ENCODE results near the gene JMY. TPM values are rescaled to one million over a fixed set of nuclear protein-coding genes. Genes with fewer than 3 reads are reported as not detected.
"Not testable (repeated sequence)": the region's sequence is repeated elsewhere in the genome, so short reads cannot be mapped to it uniquely, and the experiment has no call there.

Gene JMY
- polyA plus RNA-seq, 4 donors: 1.6 to 10.3 (median 2.5) TPM

DNA sequence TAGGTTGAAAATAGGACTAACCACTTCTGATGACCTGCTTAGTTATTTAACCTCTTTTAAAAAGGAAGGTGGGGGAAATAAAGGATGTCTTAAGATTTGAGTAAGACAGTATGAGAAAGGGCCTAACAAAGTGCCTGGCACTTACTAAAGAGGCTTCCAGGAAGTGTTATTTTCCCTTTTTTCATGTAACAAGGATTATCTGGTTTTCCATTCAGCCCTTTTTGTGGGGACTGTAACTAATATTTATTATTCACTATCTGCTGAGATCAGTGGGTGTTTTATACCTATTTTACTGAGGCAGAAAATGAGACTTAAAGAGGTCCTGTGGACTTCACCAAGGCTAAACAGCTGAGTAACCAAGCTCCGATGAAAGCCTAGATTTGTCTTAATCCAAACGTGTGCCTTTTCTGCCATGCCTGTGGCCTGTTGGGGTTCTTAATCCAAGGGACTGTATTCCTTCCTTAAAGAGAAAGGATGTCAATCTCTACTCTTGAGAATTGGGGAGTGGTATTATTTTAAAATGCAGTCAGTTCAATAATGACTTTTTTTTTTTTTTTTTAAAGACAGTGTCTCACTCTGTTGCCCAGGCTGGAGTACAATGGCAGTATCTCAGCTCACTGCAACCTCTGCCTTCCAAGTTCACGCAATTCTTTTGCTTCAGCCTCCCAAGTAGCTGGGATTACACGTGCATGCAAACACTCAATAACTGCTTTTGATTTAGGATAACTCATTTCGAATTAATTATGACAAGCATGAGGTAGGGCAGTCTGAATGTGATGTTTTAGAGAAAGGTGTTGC lies 6.5 kb downstream of the JMY start:
- H3K27ac ChIP-seq (ENCODE audit: low read depth in 1 of 3, low read length in 2 of 3): no peak overlapping the region
- peaks cover 0 to 4% (median 0%) of the 10 kb centered on the region in 3 donors for H3K36me3 ChIP-seq (ENCODE audit: control insufficient read depth in 3 of 3, insufficient read depth in 2 of 3, low read depth in 1 of 3, low read length in 3 of 3)
- peaks cover 0 to 7% (median 0%) of the 10 kb centered on the region in 3 donors for H3K4me1 ChIP-seq (ENCODE audit: control insufficient read depth in 3 of 3, insufficient read depth in 2 of 3, low read depth in 1 of 3, low read length in 2 of 3)
- no peaks in the 10 kb centered on the region for H3K9me3 ChIP-seq (ENCODE audit: control insufficient read depth in 2 of 2, insufficient read depth in 1 of 2, low read depth in 1 of 2, low read length in 1 of 2)
- FAIRE-seq (no peak), DNase-seq (no peak)
- no peaks in the 10 kb centered on the region for H3K27me3 ChIP-seq (ENCODE audit: control insufficient read depth in 3 of 3, insufficient read depth in 3 of 3, low read length in 3 of 3)
- H3K4me3 ChIP-seq (ENCODE audit: low read depth in 1 of 3, low read length in 3 of 3): no peak overlapping the region
- 52 to 74% (median 54%) methylated on average over 5 of the region's 5 CpGs for WGBS, 3 donors

DNA sequence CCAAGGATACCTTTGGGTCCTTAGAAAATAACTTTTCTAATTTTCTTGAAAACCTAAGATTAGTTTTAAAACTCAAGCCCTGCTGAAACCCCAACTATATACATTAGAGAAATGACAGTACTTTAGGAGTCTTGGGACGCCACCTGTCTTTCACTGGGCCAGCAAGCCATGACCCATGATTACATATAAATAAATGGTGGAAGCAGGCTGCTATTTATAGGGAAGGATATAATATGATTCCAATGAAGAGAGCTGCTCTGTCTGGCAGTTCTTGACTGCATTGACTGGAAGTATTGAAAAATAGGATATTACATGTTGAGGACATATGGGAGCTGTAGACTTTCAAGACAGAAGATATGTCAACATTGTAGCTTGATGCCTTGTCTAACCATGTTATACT lies 7.3 kb downstream of the JMY start:
- 78 to 96% (median 84%) methylated on average over 1 of the region's 1 CpG for WGBS, 3 donors
- DNase-seq: no peak
- no peak for FAIRE-seq
- Histone ChIP-seq H3K4me3 (ENCODE audit: low read depth in 1 of 3, low read length in 3 of 3) (no peak overlapping the region), H3K9me3 (ENCODE audit: control insufficient read depth in 2 of 2, insufficient read depth in 1 of 2, low read depth in 1 of 2, low read length in 1 of 2) (no peaks in the 10 kb centered on the region), H3K36me3 (ENCODE audit: control insufficient read depth in 3 of 3, insufficient read depth in 2 of 3, low read depth in 1 of 3, low read length in 3 of 3) (peaks cover 0 to 4% (median 0%) of the 10 kb centered on the region in 3 donors), H3K4me1 (ENCODE audit: control insufficient read depth in 3 of 3, insufficient read depth in 2 of 3, low read depth in 1 of 3, low read length in 2 of 3) (peaks cover 0 to 4% (median 0%) of the 10 kb centered on the region in 3 donors), H3K27ac (ENCODE audit: low read depth in 1 of 3, low read length in 2 of 3) (no peak overlapping the region), H3K27me3 (ENCODE audit: control insufficient read depth in 3 of 3, insufficient read depth in 3 of 3, low read length in 3 of 3) (no peaks in the 10 kb centered on the region)

DNA sequence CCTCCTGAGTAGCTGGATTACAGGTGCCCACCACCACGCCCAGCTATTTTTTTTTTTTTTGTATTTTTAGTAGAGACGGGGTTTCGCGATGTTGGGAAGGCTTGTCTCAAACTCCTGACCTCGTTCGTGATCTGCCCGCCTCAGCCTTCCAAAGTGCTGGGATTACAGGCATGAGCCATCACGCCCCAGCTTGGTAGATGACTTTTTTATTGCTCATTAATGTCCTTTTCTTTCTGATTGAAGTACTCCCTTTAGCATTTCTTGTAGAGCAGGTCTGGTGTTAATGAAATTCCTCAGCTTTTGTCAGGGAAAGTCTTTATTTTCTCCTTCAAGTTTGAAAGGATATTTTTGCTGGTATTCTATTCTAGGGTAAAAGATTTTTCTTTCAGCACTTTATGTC lies 18.1 kb downstream of the JMY start:
- H3K36me3 ChIP-seq (ENCODE audit: control insufficient read depth in 3 of 3, insufficient read depth in 2 of 3, low read depth in 1 of 3, low read length in 3 of 3); H3K4me1 ChIP-seq (ENCODE audit: control insufficient read depth in 3 of 3, insufficient read depth in 2 of 3, low read depth in 1 of 3, low read length in 2 of 3); H3K27me3 ChIP-seq (ENCODE audit: control insufficient read depth in 3 of 3, insufficient read depth in 3 of 3, low read length in 3 of 3); H3K9me3 ChIP-seq (ENCODE audit: control insufficient read depth in 2 of 2, insufficient read depth in 1 of 2, low read depth in 1 of 2, low read length in 1 of 2); H3K4me3 ChIP-seq (ENCODE audit: low read depth in 1 of 3, low read length in 3 of 3); DNase-seq; FAIRE-seq; H3K27ac ChIP-seq (ENCODE audit: low read depth in 1 of 3, low read length in 2 of 3): not testable (repeated sequence)
- 72 to 88% (median 79%) methylated on average over 8 of the region's 8 CpGs for WGBS, 3 donors

DNA sequence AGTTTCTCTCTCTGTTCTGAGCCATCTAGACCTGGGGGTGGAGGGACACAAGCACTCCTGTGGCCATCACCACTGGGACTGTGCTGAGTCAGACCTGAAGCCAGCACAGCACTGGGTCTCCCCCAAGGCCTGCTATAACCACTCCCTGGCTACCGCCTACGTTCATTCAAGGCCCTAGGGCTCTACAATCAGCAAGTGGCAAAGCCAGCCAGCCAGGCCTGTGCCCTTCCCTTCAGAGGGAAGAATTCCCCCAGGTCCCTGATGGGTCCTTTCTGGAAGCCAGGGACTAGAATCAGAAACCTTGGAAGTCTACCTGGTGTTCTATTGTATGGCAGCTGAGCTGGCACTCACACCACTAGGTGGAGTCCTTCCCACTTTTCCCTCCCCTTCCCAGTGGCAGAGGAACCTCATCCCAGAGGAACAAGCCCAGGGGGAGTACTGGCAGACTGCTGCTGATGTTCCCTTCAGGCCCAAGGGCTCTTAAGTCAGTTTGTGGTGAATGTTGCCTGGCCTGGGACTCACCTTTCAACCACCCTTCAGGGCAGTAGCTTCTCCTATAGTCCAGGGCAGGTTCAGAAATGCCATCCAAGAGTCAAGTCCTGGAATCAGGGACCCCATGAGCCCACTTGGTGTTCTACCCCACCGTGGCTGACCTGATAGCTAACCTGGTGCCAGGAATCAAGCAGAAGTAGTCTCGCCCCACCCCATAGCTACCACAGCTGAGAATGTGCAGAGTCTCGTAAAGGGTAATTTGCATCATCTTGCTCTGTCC lies 20.0 kb downstream of the JMY start:
- peak; percentile 42 for DNase-seq
- Histone ChIP-seq H3K9me3 (ENCODE audit: control insufficient read depth in 2 of 2, insufficient read depth in 1 of 2, low read depth in 1 of 2, low read length in 1 of 2) (peaks cover 0 to 2% of the 10 kb centered on the region in 2 donors), H3K27ac (ENCODE audit: low read depth in 1 of 3, low read length in 2 of 3) (no peak overlapping the region), H3K4me1 (ENCODE audit: control insufficient read depth in 3 of 3, insufficient read depth in 2 of 3, low read depth in 1 of 3, low read length in 2 of 3) (no peaks in the 10 kb centered on the region), H3K4me3 (ENCODE audit: low read depth in 1 of 3, low read length in 3 of 3) (no peak overlapping the region), H3K27me3 (ENCODE audit: control insufficient read depth in 3 of 3, insufficient read depth in 3 of 3, low read length in 3 of 3) (no peaks in the 10 kb centered on the region), H3K36me3 (ENCODE audit: control insufficient read depth in 3 of 3, insufficient read depth in 2 of 3, low read depth in 1 of 3, low read length in 3 of 3) (peaks cover 0 to 9% (median 0%) of the 10 kb centered on the region in 3 donors)
- WGBS, 3 donors: 78 to 89% (median 87%) methylated on average over 5 of the region's 5 CpGs
- FAIRE-seq: no peak

DNA sequence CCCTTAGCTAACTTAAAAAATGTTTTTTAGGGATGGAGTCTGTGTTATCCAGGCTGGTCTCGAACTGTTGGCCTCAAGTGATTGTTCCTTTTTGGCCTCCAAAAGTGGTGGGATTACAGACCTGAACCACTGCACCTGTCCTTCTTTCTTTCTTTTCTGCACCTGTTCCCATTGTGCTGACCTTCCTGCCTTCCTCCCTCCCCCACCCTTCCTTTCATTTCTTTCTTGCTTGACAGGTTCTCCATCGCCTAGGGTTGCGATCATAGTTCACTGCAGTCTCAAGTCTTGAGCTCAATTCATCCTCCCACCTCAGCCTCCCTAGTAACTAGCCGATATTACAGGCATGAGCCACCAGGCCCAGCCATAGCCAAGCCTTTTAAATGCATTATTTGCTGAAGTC lies 20.6 kb downstream of the JMY start:
- 64 to 85% (median 73%) methylated on average over 4 of the region's 4 CpGs for WGBS, 3 donors
- Histone ChIP-seq H3K4me1 (ENCODE audit: control insufficient read depth in 3 of 3, insufficient read depth in 2 of 3, low read depth in 1 of 3, low read length in 2 of 3) (no peaks in the 10 kb centered on the region), H3K27me3 (ENCODE audit: control insufficient read depth in 3 of 3, insufficient read depth in 3 of 3, low read length in 3 of 3) (no peaks in the 10 kb centered on the region), H3K4me3 (ENCODE audit: low read depth in 1 of 3, low read length in 3 of 3) (no peak overlapping the region), H3K9me3 (ENCODE audit: control insufficient read depth in 2 of 2, insufficient read depth in 1 of 2, low read depth in 1 of 2, low read length in 1 of 2) (peaks cover 0 to 2% of the 10 kb centered on the region in 2 donors), H3K36me3 (ENCODE audit: control insufficient read depth in 3 of 3, insufficient read depth in 2 of 3, low read depth in 1 of 3, low read length in 3 of 3) (peaks cover 0 to 9% (median 0%) of the 10 kb centered on the region in 3 donors), H3K27ac (ENCODE audit: low read depth in 1 of 3, low read length in 2 of 3) (no peak overlapping the region)
- FAIRE-seq: no peak
- peak in 1 of 2 donors; percentile 17 for DNase-seq

DNA sequence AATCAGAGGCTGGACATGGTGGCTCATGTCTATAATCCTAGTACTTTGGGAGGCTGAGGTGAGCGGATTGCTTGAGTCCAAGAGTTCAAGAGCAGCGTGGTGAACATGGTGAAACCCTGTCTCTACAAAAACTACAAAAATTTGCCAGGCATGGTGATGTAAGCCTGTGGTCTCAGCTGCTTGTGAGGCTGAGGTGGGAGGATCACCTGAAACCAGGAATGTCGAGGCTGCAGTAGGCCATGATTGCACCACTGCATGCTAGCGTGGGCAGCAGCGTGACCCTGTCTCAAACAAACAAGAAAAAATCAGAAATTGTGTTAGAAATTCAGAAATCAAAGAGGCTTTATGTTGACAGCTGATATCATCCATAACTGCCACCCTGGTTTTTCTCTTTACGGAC lies 21.4 kb downstream of the JMY start:
- DNase-seq (no peak), FAIRE-seq (no peak)
- H3K27ac ChIP-seq (ENCODE audit: low read depth in 1 of 3, low read length in 2 of 3): no peak overlapping the region
- H3K27me3 ChIP-seq (ENCODE audit: control insufficient read depth in 3 of 3, insufficient read depth in 3 of 3, low read length in 3 of 3): no peaks in the 10 kb centered on the region
- peaks cover 0 to 9% (median 0%) of the 10 kb centered on the region in 3 donors for H3K36me3 ChIP-seq (ENCODE audit: control insufficient read depth in 3 of 3, insufficient read depth in 2 of 3, low read depth in 1 of 3, low read length in 3 of 3)
- H3K4me1 ChIP-seq (ENCODE audit: control insufficient read depth in 3 of 3, insufficient read depth in 2 of 3, low read depth in 1 of 3, low read length in 2 of 3): no peaks in the 10 kb centered on the region
- H3K4me3 ChIP-seq (ENCODE audit: low read depth in 1 of 3, low read length in 3 of 3): no peak overlapping the region
- H3K9me3 ChIP-seq (ENCODE audit: control insufficient read depth in 2 of 2, insufficient read depth in 1 of 2, low read depth in 1 of 2, low read length in 1 of 2): peaks cover 0 to 2% of the 10 kb centered on the region in 2 donors
- 94 to 96% (median 95%) methylated on average over 6 of the region's 6 CpGs for WGBS, 3 donors

DNA sequence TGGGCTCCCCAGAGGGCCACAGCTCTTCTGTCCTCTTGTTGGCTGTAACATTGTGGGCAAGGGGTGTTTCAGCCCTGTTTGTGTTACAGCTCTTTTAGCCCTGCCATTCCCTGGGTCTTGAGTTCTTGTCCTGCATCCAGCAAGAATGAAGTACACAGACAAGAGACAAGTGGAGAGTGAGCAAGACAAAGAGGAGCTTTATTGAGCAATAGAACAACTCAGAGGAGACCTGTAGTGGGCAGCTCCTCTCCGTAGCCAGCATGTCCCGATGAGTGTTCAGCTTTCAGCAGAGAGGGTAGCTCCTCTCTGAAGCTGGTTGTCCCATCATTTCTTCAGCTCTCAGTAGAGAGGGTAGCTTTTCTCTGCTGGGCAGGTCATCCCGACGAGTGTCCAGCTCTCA lies 22.9 kb downstream of the JMY start:
- H3K4me1 ChIP-seq (ENCODE audit: control insufficient read depth in 3 of 3, insufficient read depth in 2 of 3, low read depth in 1 of 3, low read length in 2 of 3): no peaks in the 10 kb centered on the region
- FAIRE-seq (no peak), DNase-seq (no peak)
- no peaks in the 10 kb centered on the region for H3K27me3 ChIP-seq (ENCODE audit: control insufficient read depth in 3 of 3, insufficient read depth in 3 of 3, low read length in 3 of 3)
- no peak overlapping the region for H3K4me3 ChIP-seq (ENCODE audit: low read depth in 1 of 3, low read length in 3 of 3)
- H3K27ac ChIP-seq (ENCODE audit: low read depth in 1 of 3, low read length in 2 of 3): no peak overlapping the region
- H3K36me3 ChIP-seq (ENCODE audit: control insufficient read depth in 3 of 3, insufficient read depth in 2 of 3, low read depth in 1 of 3, low read length in 3 of 3): peaks cover 0 to 14% (median 0%) of the 10 kb centered on the region in 3 donors
- peaks cover 0 to 2% of the 10 kb centered on the region in 2 donors for H3K9me3 ChIP-seq (ENCODE audit: control insufficient read depth in 2 of 2, insufficient read depth in 1 of 2, low read depth in 1 of 2, low read length in 1 of 2)
- WGBS, 3 donors: 91 to 95% (median 94%) methylated on average over 4 of the region's 4 CpGs

DNA sequence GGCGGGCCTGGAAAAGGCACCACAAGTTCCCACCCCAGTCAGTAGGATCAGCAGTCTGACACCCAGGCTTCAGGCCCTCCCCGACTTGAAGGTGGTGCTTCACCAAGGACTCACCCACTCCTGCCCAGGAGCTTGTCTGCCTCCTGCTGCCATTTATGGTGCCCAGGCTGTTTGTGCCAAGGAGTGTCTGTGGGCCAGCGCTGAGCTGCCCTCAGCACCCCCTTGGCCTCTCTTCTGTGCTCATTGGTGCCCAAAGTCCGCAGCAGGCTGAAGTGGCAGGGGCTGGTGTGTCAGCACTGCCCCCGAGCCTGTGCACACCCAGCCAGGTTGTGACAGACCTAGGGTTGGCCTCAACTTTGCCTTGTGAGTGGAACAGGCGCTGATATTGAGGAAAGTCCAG lies 23.5 kb downstream of the JMY start:
- Histone ChIP-seq H3K27me3 (ENCODE audit: control insufficient read depth in 3 of 3, insufficient read depth in 3 of 3, low read length in 3 of 3) (no peaks in the 10 kb centered on the region), H3K27ac (ENCODE audit: low read depth in 1 of 3, low read length in 2 of 3) (no peak overlapping the region), H3K4me3 (ENCODE audit: low read depth in 1 of 3, low read length in 3 of 3) (no peak overlapping the region), H3K36me3 (ENCODE audit: control insufficient read depth in 3 of 3, insufficient read depth in 2 of 3, low read depth in 1 of 3, low read length in 3 of 3) (peaks cover 0 to 18% (median 0%) of the 10 kb centered on the region in 3 donors), H3K4me1 (ENCODE audit: control insufficient read depth in 3 of 3, insufficient read depth in 2 of 3, low read depth in 1 of 3, low read length in 2 of 3) (no peaks in the 10 kb centered on the region), H3K9me3 (ENCODE audit: control insufficient read depth in 2 of 2, insufficient read depth in 1 of 2, low read depth in 1 of 2, low read length in 1 of 2) (peaks cover 0 to 2% of the 10 kb centered on the region in 2 donors)
- WGBS, 3 donors: 95 to 96% (median 95%) methylated on average over 6 of the region's 6 CpGs
- DNase-seq (no peak), FAIRE-seq (no peak)
